Esophagus muscularis mucosa (tissue), 4 donors: Measurements from ENCODE around the gene ZNF473. TPM values are rescaled to one million over a fixed set of nuclear protein-coding genes. Genes with fewer than 3 reads are reported as not detected.
A peak's percentile ranks its signal among the peaks of the same experiment; 100 is the strongest.

Source experiments
- DNase-seq: peaks from one replicate; pipeline ENCODE4 v3.0.0-alpha.2; 2017; ENCODE audit errors: extremely low spot score
- H3K27ac ChIP-seq, 4 donors: fragments of 200-600 bp; sonication (generic); replicated peaks in 1 of 4; 1 replicate in 3 of 4; 2 replicates in 1 of 4; pipeline ENCODE4 v1.5.1; 2016 to 2019; ENCODE audit warnings: mild to moderate bottlenecking in 1 of 4
- H3K27me3 ChIP-seq, 4 donors: fragments of 200-600 bp; sonication (generic); one replicate each; pipeline versions ENCODE4 v1.5.1 to v1.6.0; 2016 to 2019
- H3K36me3 ChIP-seq, 4 donors: fragments of 200-600 bp; sonication (generic); one replicate each; pipeline ENCODE4 v1.5.1; 2016 to 2019
- H3K4me1 ChIP-seq, 4 donors: fragments of 200-600 bp; sonication (generic); one replicate each; pipeline ENCODE4 v1.5.1; 2016 to 2019
- H3K4me3 ChIP-seq, 4 donors: fragments of 200-600 bp; sonication (generic); 1 replicate in 2 of 4; 2 replicates in 2 of 4; pipeline ENCODE4 v1.5.1; 2016 to 2019; ENCODE audit warnings: mild to moderate bottlenecking in 4 of 4, moderate library complexity in 1 of 4
- H3K9me3 ChIP-seq, 4 donors: fragments of 200-600 bp; sonication (generic); 1 replicate in 3 of 4; 2 replicates in 1 of 4; pipeline ENCODE4 v1.5.1; 2016 to 2019
- EP300 ChIP-seq: sonication (generic); formaldehyde crosslinking; IDR thresholded peaks from one replicate; pipeline ENCODE4 v1.6.1; 2017; ENCODE audit warnings: antibody characterized with exemption
- POLR2A ChIP-seq: fragments of 450-650 bp; IDR thresholded peaks from one replicate; pipeline ENCODE4 v1.6.1; 2017; ENCODE audit warnings: antibody characterized with exemption, moderate library complexity, mild to moderate bottlenecking, low read depth
- POLR2AphosphoS5 ChIP-seq, 2 donors: sonication (generic); formaldehyde crosslinking; IDR thresholded peaks; one replicate each; pipeline ENCODE4 v1.6.1; 2017; ENCODE audit warnings: antibody characterized with exemption in 2 of 2
- WGBS: methylation state at CpG from one replicate; pipeline ENCODE4 v1.1.5; 2018; 5-methylcytosine and 5-hydroxymethylcytosine counted together
- intact Hi-C: fragments of 100-400 bp; cut with DNase I; formaldehyde crosslinking; loops from one replicate; pipeline ENCODE4 v1.15.1; 2023
- total RNA-seq, 4 donors: library from RNA; depleted of rRNA; stranded (reverse); fragments of >200 nt; gene quantifications; one replicate each; pipeline versions ENCODE4 v1.1.0 to v1.2.1, GENCODE V29; 2016
- TF ChIP-seq, protein P1 (sequence below), 3 experiments: fragments of 200-600 bp in 2 of 3; fragments of 450-650 bp in 1 of 3; sonication (generic) in 2 of 3; IDR thresholded peaks; one replicate each; pipeline ENCODE4 v1.5.1; 2017 to 2019; ENCODE audit warnings: antibody characterized with exemption in 3 of 3, mild to moderate bottlenecking in 2 of 3, moderate library complexity in 1 of 3

ZNF473 gene
- total RNA-seq, 4 donors from 2014 or later, result 5.9 to 8.4 (median 7.3) TPM

DNA sequence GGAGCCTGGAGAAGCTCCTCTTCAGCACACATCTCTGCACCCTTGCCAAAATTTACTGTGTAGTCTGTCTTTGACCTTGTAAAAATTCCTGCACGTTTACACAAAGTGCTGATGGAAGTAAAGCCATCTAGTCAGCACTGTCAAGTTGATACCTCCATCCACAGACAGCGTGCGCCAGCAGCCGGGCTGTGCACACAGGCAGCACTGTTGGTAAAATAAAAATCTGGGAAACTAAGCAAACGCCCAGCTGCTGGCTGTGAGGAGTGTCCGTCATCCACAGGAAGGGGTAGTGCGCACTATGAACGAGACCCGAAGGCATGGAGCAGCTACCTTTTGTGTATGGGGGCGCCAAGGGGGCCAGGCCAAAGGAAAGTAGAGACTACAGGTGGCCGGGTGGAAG, 47.5 kb upstream of the ZNF473 start:
- TF ChIP-seq EP300 (no peak), POLR2A (no peak), POLR2AphosphoS5 (IDR thresholded peaks at IDR 0.05) (no peak)
- TF ChIP-seq, protein P1, sequence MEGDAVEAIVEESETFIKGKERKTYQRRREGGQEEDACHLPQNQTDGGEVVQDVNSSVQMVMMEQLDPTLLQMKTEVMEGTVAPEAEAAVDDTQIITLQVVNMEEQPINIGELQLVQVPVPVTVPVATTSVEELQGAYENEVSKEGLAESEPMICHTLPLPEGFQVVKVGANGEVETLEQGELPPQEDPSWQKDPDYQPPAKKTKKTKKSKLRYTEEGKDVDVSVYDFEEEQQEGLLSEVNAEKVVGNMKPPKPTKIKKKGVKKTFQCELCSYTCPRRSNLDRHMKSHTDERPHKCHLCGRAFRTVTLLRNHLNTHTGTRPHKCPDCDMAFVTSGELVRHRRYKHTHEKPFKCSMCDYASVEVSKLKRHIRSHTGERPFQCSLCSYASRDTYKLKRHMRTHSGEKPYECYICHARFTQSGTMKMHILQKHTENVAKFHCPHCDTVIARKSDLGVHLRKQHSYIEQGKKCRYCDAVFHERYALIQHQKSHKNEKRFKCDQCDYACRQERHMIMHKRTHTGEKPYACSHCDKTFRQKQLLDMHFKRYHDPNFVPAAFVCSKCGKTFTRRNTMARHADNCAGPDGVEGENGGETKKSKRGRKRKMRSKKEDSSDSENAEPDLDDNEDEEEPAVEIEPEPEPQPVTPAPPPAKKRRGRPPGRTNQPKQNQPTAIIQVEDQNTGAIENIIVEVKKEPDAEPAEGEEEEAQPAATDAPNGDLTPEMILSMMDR (IDR thresholded peaks at IDR 0.05), result no peak
- 81% methylated on average over 11 of the region's 11 CpGs for WGBS
- no peak overlapping the region for H3K4me3 ChIP-seq
- H3K9me3 ChIP-seq, result no peaks in the 10 kb centered on the region
- DNase-seq, result no peak
- H3K27me3 ChIP-seq, result no peaks in the 10 kb centered on the region
- H3K27ac ChIP-seq, result no peak overlapping the region
- H3K36me3 ChIP-seq, result peaks cover 19 to 85% (median 66%) of the 10 kb centered on the region in 4 donors
- no peaks in the 10 kb centered on the region for H3K4me1 ChIP-seq
- intact Hi-C loops, result no loop called here

DNA sequence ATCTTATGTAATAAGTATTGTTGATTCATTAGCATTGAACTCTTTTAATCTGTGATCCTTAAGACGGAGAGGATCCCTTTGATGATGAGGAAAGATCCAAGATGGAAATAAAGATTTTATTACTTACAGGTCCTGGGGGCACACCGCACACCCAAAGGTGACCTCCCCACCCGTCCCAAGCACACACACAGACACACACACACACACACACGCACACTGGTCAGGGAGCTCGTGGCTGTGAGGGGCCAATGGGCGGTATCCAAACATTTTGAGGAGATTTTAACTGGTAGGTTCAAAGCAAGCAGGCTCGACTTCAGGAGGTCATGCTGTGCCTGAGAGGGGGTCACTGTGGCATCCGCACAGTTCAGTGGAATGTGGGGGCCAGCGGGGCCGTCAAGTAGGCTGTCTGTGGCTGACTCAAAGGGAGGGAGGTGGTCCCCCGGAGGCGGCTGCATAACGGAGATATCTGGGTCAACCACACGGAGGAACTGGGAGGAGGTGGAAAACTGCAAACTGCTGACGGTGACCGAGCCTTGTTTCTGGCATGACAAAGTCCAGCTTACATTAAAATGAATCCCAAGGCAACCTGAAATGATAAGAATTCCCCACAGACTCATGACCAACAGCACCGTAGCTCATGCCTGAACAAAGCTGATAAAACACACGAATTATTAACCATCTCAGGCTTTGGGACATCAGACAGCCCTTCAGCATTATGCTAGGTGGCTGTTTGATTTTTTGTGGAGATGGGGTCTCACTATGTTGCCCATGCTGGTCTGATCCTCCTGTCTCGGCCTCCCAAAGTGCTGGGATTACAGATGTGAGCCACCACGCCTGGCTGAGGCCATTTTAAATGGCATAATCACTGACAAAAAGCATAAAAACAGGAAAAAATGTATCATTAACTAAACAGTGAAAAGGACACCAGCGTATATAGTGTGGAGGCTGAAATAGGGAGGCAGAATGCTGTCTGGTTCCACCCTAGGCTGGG, 43.9 kb upstream of the ZNF473 start:
- Histone ChIP-seq H3K36me3 (peaks cover 21 to 97% (median 79%) of the 10 kb centered on the region in 4 donors), H3K9me3 (no peaks in the 10 kb centered on the region), H3K4me3 (no peak overlapping the region), H3K27me3 (no peaks in the 10 kb centered on the region), H3K27ac (no peak overlapping the region), H3K4me1 (no peaks in the 10 kb centered on the region)
- TF ChIP-seq POLR2AphosphoS5 (IDR thresholded peaks at IDR 0.05) (no peak), POLR2A (no peak), EP300 (no peak)
- TF ChIP-seq, protein P1 (IDR thresholded peaks at IDR 0.05), result no peak
- intact Hi-C loops, result loop anchor here (2.0 kb wide), 1 partner anchor 45 kb away; no protein-coding TSS in a partner anchor
- no peak for DNase-seq
- 82% methylated on average over 21 of the region's 21 CpGs for WGBS

DNA sequence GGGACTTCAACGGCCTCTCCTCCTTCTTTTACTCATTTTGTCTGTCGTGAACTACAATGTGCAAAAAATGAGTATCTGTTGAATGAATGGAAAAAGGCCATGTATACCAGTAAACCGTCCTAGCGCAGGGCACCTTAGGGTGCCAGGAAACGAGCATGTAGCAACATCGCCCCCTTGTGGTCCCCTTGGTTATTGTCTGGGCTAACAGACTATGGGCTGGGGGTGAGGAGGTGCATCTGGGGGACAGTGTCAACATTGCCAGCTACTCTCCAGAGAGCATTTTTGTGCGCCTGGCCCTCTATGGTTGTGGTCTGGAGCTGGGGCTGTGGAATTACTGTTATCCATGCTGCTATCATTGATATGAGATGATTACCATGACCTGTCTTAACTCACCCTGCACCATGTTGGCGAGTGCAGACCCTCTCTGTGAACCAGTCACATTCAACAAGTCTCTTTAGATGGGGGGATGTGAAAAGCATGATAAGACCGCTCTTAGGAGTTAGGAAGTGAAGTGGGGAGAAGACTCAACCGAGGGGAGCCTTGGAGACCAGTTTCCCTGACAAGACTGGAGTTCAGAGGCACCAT, 42.1 kb upstream of the ZNF473 start:
- H3K27ac ChIP-seq, result no peak overlapping the region
- no peak overlapping the region for H3K4me3 ChIP-seq
- no peaks in the 10 kb centered on the region for H3K9me3 ChIP-seq
- H3K27me3 ChIP-seq, result no peaks in the 10 kb centered on the region
- TF ChIP-seq, protein P1 (IDR thresholded peaks at IDR 0.05), result peak; percentile 63 to 84 (median 70)
- no peak for TF ChIP-seq POLR2AphosphoS5 (IDR thresholded peaks at IDR 0.05)
- WGBS, result 50% methylated on average over 10 of the region's 10 CpGs
- intact Hi-C loops, result loop anchor here (2.0 kb wide), 1 partner anchor 47 kb away; no protein-coding TSS in a partner anchor
- no peaks in the 10 kb centered on the region for H3K4me1 ChIP-seq
- H3K36me3 ChIP-seq, result peaks cover 18 to 97% (median 77%) of the 10 kb centered on the region in 4 donors
- DNase-seq, result no peak

DNA sequence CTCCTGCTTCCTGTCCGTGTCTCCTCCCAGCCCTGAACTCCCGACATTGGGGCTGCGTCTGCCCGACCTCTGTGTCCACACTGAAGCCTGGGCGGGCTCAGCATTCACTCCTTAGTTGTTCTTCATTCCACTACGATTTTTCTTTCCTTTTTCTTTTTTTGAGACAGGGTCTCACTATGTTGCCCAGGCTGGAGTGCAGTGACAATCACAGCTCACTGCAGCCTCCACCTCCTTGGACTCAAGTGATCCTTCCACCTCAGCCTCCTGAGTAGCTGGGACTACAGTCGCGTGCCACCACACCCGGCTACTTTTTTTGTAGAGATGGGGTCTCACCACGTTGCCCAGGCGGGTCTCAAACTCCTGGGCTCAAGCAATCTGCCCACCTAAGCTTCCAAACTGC, 41.3 kb upstream of the ZNF473 start:
- intact Hi-C loops, result no loop called here
- TF ChIP-seq POLR2A, result no peak
- TF ChIP-seq POLR2AphosphoS5 (IDR thresholded peaks at IDR 0.05), result no peak
- no peak for TF ChIP-seq EP300
- TF ChIP-seq, protein P1 (IDR thresholded peaks at IDR 0.05), result no peak
- Histone ChIP-seq H3K4me1 (no peaks in the 10 kb centered on the region), H3K4me3 (no peak overlapping the region), H3K36me3 (peaks cover 21 to 97% (median 77%) of the 10 kb centered on the region in 4 donors), H3K27me3 (no peaks in the 10 kb centered on the region), H3K9me3 (no peaks in the 10 kb centered on the region), H3K27ac (no peak overlapping the region)
- WGBS, result 85% methylated on average over 11 of the region's 11 CpGs
- no peak for DNase-seq
